Small intestine (tissue), 7 donors: ENCODE data around the gene RERE. TPM values are rescaled to one million over a fixed set of nuclear protein-coding genes. Genes with fewer than 3 reads are reported as not detected.
A peak's percentile ranks its signal among the peaks of the same experiment; 100 is the strongest.
"Not testable (repeated sequence)": the region's sequence is repeated elsewhere in the genome, so short reads cannot be mapped to it uniquely, and the experiment has no call there.

Experiments used
- DNase-seq, 2 donors: peaks; one replicate each; pipeline versions ENCODE4 v3.0.0 to v3.0.0-alpha.2; 2013
- FAIRE-seq: peaks from 2 replicates; lab custom pipeline; 2012; peaks lifted over from hg19 to GRCh38; lab: Jason Lieb, UNC
- H3K27ac ChIP-seq, 3 donors: one replicate each; pipeline ENCODE4 v1.5.1; 2013; ENCODE audit warnings: low read length in 2 of 3, mild to moderate bottlenecking in 2 of 3, control low read depth in 1 of 3, inconsistent platforms in 1 of 3, low read depth in 1 of 3, moderate library complexity in 1 of 3
- H3K27me3 ChIP-seq, 3 donors: one replicate each; pipeline ENCODE4 v1.6.1; 2013; ENCODE audit warnings: low read length in 3 of 3, inconsistent platforms in 1 of 3; ENCODE audit not compliant: control insufficient read depth in 3 of 3, insufficient read depth in 3 of 3
- H3K36me3 ChIP-seq, 3 donors: one replicate each; pipeline ENCODE4 v1.6.1; 2013; ENCODE audit warnings: low read length in 3 of 3, inconsistent platforms in 1 of 3, low read depth in 1 of 3, mild to moderate bottlenecking in 1 of 3, moderate library complexity in 1 of 3; ENCODE audit not compliant: control insufficient read depth in 3 of 3, insufficient read depth in 2 of 3
- H3K4me1 ChIP-seq, 3 donors: one replicate each; pipeline ENCODE4 v1.6.1; 2013; ENCODE audit warnings: low read length in 2 of 3, inconsistent platforms in 1 of 3, low read depth in 1 of 3, mild to moderate bottlenecking in 1 of 3, moderate library complexity in 1 of 3; ENCODE audit not compliant: control insufficient read depth in 3 of 3, insufficient read depth in 2 of 3
- H3K4me3 ChIP-seq, 3 donors: one replicate each; pipeline ENCODE4 v1.5.1; 2013; ENCODE audit warnings: low read length in 3 of 3, control low read depth in 1 of 3, inconsistent platforms in 1 of 3, low read depth in 1 of 3, mild to moderate bottlenecking in 1 of 3, moderate library complexity in 1 of 3
- H3K9me3 ChIP-seq, 2 donors: one replicate each; pipeline ENCODE4 v1.6.1; 2013; ENCODE audit warnings: low read depth in 1 of 2, low read length in 1 of 2; ENCODE audit not compliant: control insufficient read depth in 2 of 2, insufficient read depth in 1 of 2
- WGBS, 3 donors: extraction: QIAGEN DNeasy Blood & Tissue Kit; methylation state at CpG; one replicate each; pipeline ENCODE4 v1.1.7; 2013; 5-methylcytosine and 5-hydroxymethylcytosine counted together
- polyA plus RNA-seq, 4 donors: library from polyadenylated mRNA; stranded (reverse) in 3 of 4; unstranded in 1 of 4; fragments of 200-250 nt in 3 of 4; fragments of 120-200 nt in 1 of 4; gene quantifications; one replicate each; pipeline versions ENCODE4 v1.2.1 to v1.2.3, GENCODE V29; 2013
- donor health status: healthy with polysubstance abuse.
- donor health status: control.
- donor health status: control.
- donor health status: Bipolar disorder and iron deficiency.
- donor health status: healthy.

Gene RERE
- polyA plus RNA-seq, 4 donors = 19.5 to 66.8 (median 25.8) TPM

- not testable (repeated sequence) for H3K27ac ChIP-seq, H3K27me3 ChIP-seq, H3K36me3 ChIP-seq, FAIRE-seq, H3K4me3 ChIP-seq, DNase-seq, H3K9me3 ChIP-seq, H3K4me1 ChIP-seq
- 63 to 88% (median 76%) methylated on average over 2 of the region's 2 CpGs for WGBS, 3 donors
Measured at GRCh38 chr1:8619419-8619818, 198.0 kb downstream of the RERE start.

- H3K27me3 ChIP-seq, H3K4me3 ChIP-seq, FAIRE-seq, DNase-seq, H3K4me1 ChIP-seq, H3K9me3 ChIP-seq, H3K36me3 ChIP-seq, H3K27ac ChIP-seq: not testable (repeated sequence)
- 95 to 97% (median 96%) methylated on average over 8 of the region's 8 CpGs for WGBS, 3 donors
Measured at GRCh38 chr1:8616791-8617190, 200.6 kb downstream of the RERE start.

- 74 to 85% (median 78%) methylated on average over 3 of the region's 3 CpGs for WGBS, 3 donors
- H3K4me1 ChIP-seq, H3K27me3 ChIP-seq, DNase-seq, H3K27ac ChIP-seq, FAIRE-seq, H3K9me3 ChIP-seq, H3K4me3 ChIP-seq: not testable (repeated sequence)
- peaks cover 0 to 18% (median 0%) of the 10 kb centered on the region in 3 donors for H3K36me3 ChIP-seq
Measured at GRCh38 chr1:8611634-8612515, 205.6 kb downstream of the RERE start.

GRCh38 chr1:8607906-8608305 is 209.5 kb downstream of the RERE start:
- Histone ChIP-seq H3K27ac (no peak overlapping the region), H3K27me3 (no peaks in the 10 kb centered on the region), H3K36me3 (peaks cover 0 to 11% (median 0%) of the 10 kb centered on the region in 3 donors), H3K4me1 (peaks cover 0 to 2% (median 0%) of the 10 kb centered on the region in 3 donors), H3K9me3 (no peaks in the 10 kb centered on the region), H3K4me3 (no peak overlapping the region)
- DNase-seq = no peak
- WGBS, 3 donors = 76 to 89% (median 79%) methylated on average over 5 of the region's 5 CpGs
- FAIRE-seq = no peak

GRCh38 chr1:8604041-8604945 is 213.1 kb downstream of the RERE start:
- Histone ChIP-seq H3K4me3 (no peak overlapping the region), H3K9me3 (no peaks in the 10 kb centered on the region), H3K36me3 (peaks cover 0 to 11% (median 0%) of the 10 kb centered on the region in 3 donors), H3K27ac (peak overlapping the region in 1 of 3 donors; percentile 8), H3K27me3 (no peaks in the 10 kb centered on the region), H3K4me1 (peaks cover 0 to 7% (median 4%) of the 10 kb centered on the region in 3 donors)
- WGBS, 3 donors = 54 to 74% (median 55%) methylated on average over 7 of the region's 7 CpGs
- no peak for FAIRE-seq
- no peak for DNase-seq

GRCh38 chr1:8603220-8603616 is 214.2 kb downstream of the RERE start:
- no peak overlapping the region for H3K4me3 ChIP-seq
- peaks cover 2 to 16% (median 5%) of the 10 kb centered on the region in 3 donors for H3K4me1 ChIP-seq
- DNase-seq = no peak
- no peak for FAIRE-seq
- no peaks in the 10 kb centered on the region for H3K27me3 ChIP-seq
- H3K27ac ChIP-seq = no peak overlapping the region
- peaks cover 0 to 14% (median 0%) of the 10 kb centered on the region in 3 donors for H3K36me3 ChIP-seq
- 81 to 94% (median 92%) methylated on average over 4 of the region's 4 CpGs for WGBS, 3 donors
- H3K9me3 ChIP-seq = no peaks in the 10 kb centered on the region

- H3K27ac ChIP-seq = peak overlapping the region in 1 of 3 donors; percentile 54
- DNase-seq (no peak), FAIRE-seq (no peak)
- H3K9me3 ChIP-seq = no peaks in the 10 kb centered on the region
- H3K27me3 ChIP-seq = no peaks in the 10 kb centered on the region
- no peak overlapping the region for H3K4me3 ChIP-seq
- 58 to 76% (median 64%) methylated on average over 5 of the region's 5 CpGs for WGBS, 3 donors
- peaks cover 0 to 15% (median 0%) of the 10 kb centered on the region in 3 donors for H3K36me3 ChIP-seq
- peaks cover 2 to 17% (median 8%) of the 10 kb centered on the region in 3 donors for H3K4me1 ChIP-seq
Measured at GRCh38 chr1:8602471-8603219, 214.8 kb downstream of the RERE start.
